Thyroid gland (tissue), 4 donors: Measurements from ENCODE around the gene HIPK4.

Source experiments
- POLR2A ChIP-seq, 2 donors: fragments of 450-650 bp; IDR thresholded peaks; one replicate each; pipeline ENCODE4 v1.6.1; 2017; ENCODE audit warnings: antibody characterized with exemption in 2 of 2, mild to moderate bottlenecking in 2 of 2, moderate library complexity in 1 of 2
- TF ChIP-seq, protein P1 (sequence below), 6 experiments: fragments of 200-600 bp in 3 of 6; fragments of 450-650 bp in 3 of 6; sonication (generic) in 3 of 6; IDR thresholded peaks; one replicate each; pipeline ENCODE4 v1.5.1; 2016 to 2019; ENCODE audit warnings: antibody characterized with exemption in 6 of 6, mild to moderate bottlenecking in 2 of 6, inconsistent platforms in 1 of 6, moderate library complexity in 1 of 6

GRCh38 chr19:40411125-40411842 is 21.3 kb upstream of the HIPK4 start:
- TF ChIP-seq, protein P1, sequence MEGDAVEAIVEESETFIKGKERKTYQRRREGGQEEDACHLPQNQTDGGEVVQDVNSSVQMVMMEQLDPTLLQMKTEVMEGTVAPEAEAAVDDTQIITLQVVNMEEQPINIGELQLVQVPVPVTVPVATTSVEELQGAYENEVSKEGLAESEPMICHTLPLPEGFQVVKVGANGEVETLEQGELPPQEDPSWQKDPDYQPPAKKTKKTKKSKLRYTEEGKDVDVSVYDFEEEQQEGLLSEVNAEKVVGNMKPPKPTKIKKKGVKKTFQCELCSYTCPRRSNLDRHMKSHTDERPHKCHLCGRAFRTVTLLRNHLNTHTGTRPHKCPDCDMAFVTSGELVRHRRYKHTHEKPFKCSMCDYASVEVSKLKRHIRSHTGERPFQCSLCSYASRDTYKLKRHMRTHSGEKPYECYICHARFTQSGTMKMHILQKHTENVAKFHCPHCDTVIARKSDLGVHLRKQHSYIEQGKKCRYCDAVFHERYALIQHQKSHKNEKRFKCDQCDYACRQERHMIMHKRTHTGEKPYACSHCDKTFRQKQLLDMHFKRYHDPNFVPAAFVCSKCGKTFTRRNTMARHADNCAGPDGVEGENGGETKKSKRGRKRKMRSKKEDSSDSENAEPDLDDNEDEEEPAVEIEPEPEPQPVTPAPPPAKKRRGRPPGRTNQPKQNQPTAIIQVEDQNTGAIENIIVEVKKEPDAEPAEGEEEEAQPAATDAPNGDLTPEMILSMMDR (IDR thresholded peaks at IDR 0.05), result no peak
- no peak for TF ChIP-seq POLR2A (IDR thresholded peaks at IDR 0.05)
